Fibroblast of upper back skin (primary cell): Measurements from ENCODE around the gene PSMA1.
A peak's percentile ranks its signal among the peaks of the same experiment; 100 is the strongest.

Experiments used
- DNase-seq: peaks from one replicate; pipeline ENCODE4 v3.0.0-alpha.2; 2013

The PSMA1 gene

GRCh38 chr11:14529321-14529720 lies 9.1 kb upstream of the PSMA1 start:
- DNase-seq, result no peak

- DNase-seq, result no peak
Measured at GRCh38 chr11:14522801-14523200, 2.6 kb upstream of the PSMA1 start.

- no peak for DNase-seq
Measured at GRCh38 chr11:14522245-14522644, 2.1 kb upstream of the PSMA1 start.

GRCh38 chr11:14520747-14521151 lies 563 bp upstream of the PSMA1 start:
- no peak for DNase-seq

GRCh38 chr11:14519597-14519916 lies 629 bp downstream of the PSMA1 start:
- DNase-seq, result no peak

GRCh38 chr11:14518820-14519219 lies 1.4 kb downstream of the PSMA1 start:
- no peak for DNase-seq

- DNase-seq, result no peak
Measured at GRCh38 chr11:14513800-14514199, 6.4 kb downstream of the PSMA1 start.

- DNase-seq, result peak; percentile 2
Measured at GRCh38 chr11:14506532-14506931, 13.7 kb downstream of the PSMA1 start.

GRCh38 chr11:14503023-14503422 lies 17.2 kb downstream of the PSMA1 start:
- DNase-seq, result peak; percentile 5

GRCh38 chr11:14502039-14502438 lies 18.1 kb downstream of the PSMA1 start:
- DNase-seq, result no peak

GRCh38 chr11:14500181-14500651 lies 20.0 kb downstream of the PSMA1 start:
- peak; percentile 39 for DNase-seq

- peak; percentile 92 for DNase-seq
Measured at GRCh38 chr11:14499560-14500180, 20.5 kb downstream of the PSMA1 start, which contains the start of gene COPB1. COPB1 (minus strand) TSS chr11:14499811; CDS start chr11:14498928, 883 bp downstream.

- peak; percentile 18 for DNase-seq
Measured at GRCh38 chr11:14499178-14499559, 21.0 kb downstream of the PSMA1 start.

GRCh38 chr11:14480716-14481115 lies 39.5 kb downstream of the PSMA1 start:
- peak; percentile 13 for DNase-seq

- no peak for DNase-seq
Measured at GRCh38 chr11:14471127-14471526, 49.1 kb downstream of the PSMA1 start.

- DNase-seq, result no peak
Measured at GRCh38 chr11:14463623-14464022, 56.6 kb downstream of the PSMA1 start.

GRCh38 chr11:14460147-14460546 lies 60.0 kb downstream of the PSMA1 start:
- DNase-seq, result no peak

GRCh38 chr11:14458377-14458776 lies 61.8 kb downstream of the PSMA1 start:
- no peak for DNase-seq

GRCh38 chr11:14455648-14456430 lies 64.3 kb downstream of the PSMA1 start:
- DNase-seq, result no peak
